Endothelial cell of umbilical vein (primary cell): Measurements from ENCODE around the gene ZMIZ1. TPM values are rescaled to one million over a fixed set of nuclear protein-coding genes. Genes with fewer than 3 reads are reported as not detected.
A peak's percentile ranks its signal among the peaks of the same experiment; 100 is the strongest.

Source experiments
- BruUV-seq: library from RNA; stranded (reverse); fragments of 400-500 nt; replicated peaks from 2 replicates; lab custom pipeline; 2021; lab: Mats Ljungman, UMichigan
- CTCF ChIA-PET: fragments of 300-600, 350-600 bp; sonication (Branson Sonifier 250); formaldehyde crosslinking; loops from one replicate; lab custom pipeline; 2021; ENCODE audit warnings: antibody characterized with exemption, inconsistent platforms; lab: Charles Lee
- POLR2A ChIA-PET: fragments of 300-600, 350-600 bp; sonication (Branson Sonifier 250); formaldehyde crosslinking; loops from one replicate; lab custom pipeline; 2021; ENCODE audit warnings: antibody characterized with exemption, inconsistent platforms; lab: Charles Lee
- DNase-seq: peaks from one replicate; pipeline ENCODE4 v3.0.0-alpha.2; 2011; ENCODE audit warnings: low read depth, low spot score
- FAIRE-seq: peaks from 2 replicates; lab custom pipeline; 2011; peaks lifted over from hg19 to GRCh38; lab: Jason Lieb, UNC
- H2AFZ ChIP-seq: 2 replicates; pipeline ENCODE4 v1.6.0; 2012; ENCODE audit warnings: low read depth, low read length, control low read depth, inconsistent platforms
- H3K27ac ChIP-seq: 2 replicates; pipeline ENCODE4 v1.5.1; 2011; ENCODE audit warnings: low read depth, mild to moderate bottlenecking, control low read depth, low read length, moderate library complexity; ENCODE audit not compliant: insufficient read depth
- H3K27me3 ChIP-seq, 2 experiments: 2 replicates each; pipeline versions ENCODE4 v1.6.0 to v1.6.1; 2011; ENCODE audit warnings: low read length in 2 of 2, mixed read lengths in 1 of 2; ENCODE audit not compliant: control insufficient read depth in 2 of 2, insufficient read depth in 2 of 2
- H3K36me3 ChIP-seq, 2 experiments: 2 replicates in 1 of 2; 3 replicates in 1 of 2; pipeline ENCODE4 v1.5.1; 2011; ENCODE audit warnings: low read length in 2 of 2, mild to moderate bottlenecking in 1 of 2, moderate library complexity in 1 of 2; ENCODE audit not compliant: control insufficient read depth in 2 of 2, insufficient read depth in 2 of 2; ENCODE audit errors: extremely low read depth in 1 of 2
- H3K4me1 ChIP-seq: 3 replicates; pipeline ENCODE4 v1.5.1; 2011; ENCODE audit warnings: mild to moderate bottlenecking, low read length; ENCODE audit not compliant: control insufficient read depth, insufficient read depth; ENCODE audit errors: extremely low read depth
- H3K4me2 ChIP-seq: 2 replicates; pipeline ENCODE4 v1.6.1; 2011; ENCODE audit warnings: low read length, control low read depth, mixed read lengths; ENCODE audit not compliant: insufficient read depth
- H3K4me3 ChIP-seq, 3 experiments: fragments of 200-600 bp in 1 of 3; sonication (generic), shearing (Covaris generic) in 1 of 3; replicated peaks in 1 of 3; 2 replicates each; pipeline ENCODE4 v1.5.1; 2011 to 2016; ENCODE audit warnings: control low read depth in 3 of 3, low read length in 3 of 3, mild to moderate bottlenecking in 2 of 3, inconsistent platforms in 1 of 3, low read depth in 1 of 3, moderate library complexity in 1 of 3; ENCODE audit not compliant: insufficient read depth in 1 of 3
- H3K79me2 ChIP-seq: 2 replicates; pipeline ENCODE4 v1.6.0; 2012; ENCODE audit warnings: low read length, inconsistent platforms; ENCODE audit not compliant: control insufficient read depth, insufficient read depth
- H3K9ac ChIP-seq: replicated peaks from 2 replicates; pipeline ENCODE3; 2011; ENCODE audit warnings: low read length, control low read depth; ENCODE audit not compliant: insufficient read depth; ENCODE audit errors: extremely low read depth
- H3K9me1 ChIP-seq: replicated peaks from 3 replicates; pipeline ENCODE4 v1.6.0; 2011; ENCODE audit warnings: mild to moderate bottlenecking, low read length; ENCODE audit not compliant: control insufficient read depth, insufficient read depth; ENCODE audit errors: extremely low read depth
- H3K9me3 ChIP-seq: replicated peaks from 2 replicates; pipeline ENCODE4 v1.5.1; 2012; ENCODE audit warnings: low read length, inconsistent platforms; ENCODE audit not compliant: control insufficient read depth, insufficient read depth
- H4K20me1 ChIP-seq: replicated peaks from 2 replicates; pipeline ENCODE3; 2011; ENCODE audit warnings: mild to moderate bottlenecking, low read length; ENCODE audit not compliant: control insufficient read depth, insufficient read depth; ENCODE audit errors: extremely low read depth
- CTCF ChIP-seq, 2 donors: IDR thresholded peaks; 1 replicate in 1 of 2; 2 replicates in 1 of 2; pipeline ENCODE4 v1.5.1; 2011; ENCODE audit warnings: low read length in 2 of 2, mild to moderate bottlenecking in 2 of 2, moderate library complexity in 2 of 2, control low read depth in 1 of 2, inconsistent platforms in 1 of 2, low read depth in 1 of 2; ENCODE audit not compliant: insufficient read depth in 1 of 2; ENCODE audit errors: extremely low read depth in 1 of 2
- EZH2 ChIP-seq: IDR thresholded peaks from 2 replicates; pipeline ENCODE4 v1.6.1; 2012; ENCODE audit warnings: borderline replicate concordance, low read depth, mild to moderate bottlenecking, moderate library complexity, low read length, inconsistent platforms; ENCODE audit not compliant: severe bottlenecking
- FOS ChIP-seq: IDR thresholded peaks from 2 replicates; pipeline ENCODE4 v1.6.1; 2011; ENCODE audit warnings: mild to moderate bottlenecking, low read length, moderate library complexity, borderline replicate concordance; ENCODE audit not compliant: insufficient read depth
- GATA2 ChIP-seq: IDR thresholded peaks from 2 replicates; pipeline ENCODE4 v1.7.0; 2011; ENCODE audit warnings: low read depth, mild to moderate bottlenecking, moderate library complexity, mixed read lengths, low read length; ENCODE audit not compliant: insufficient read length, insufficient read depth
- JUN ChIP-seq: IDR thresholded peaks from 2 replicates; pipeline ENCODE4 v1.6.1; 2011; ENCODE audit warnings: borderline replicate concordance, low read depth; ENCODE audit not compliant: insufficient read length, insufficient read depth
- MAX ChIP-seq: IDR thresholded peaks from 2 replicates; pipeline ENCODE4 v1.6.1; 2011; ENCODE audit not compliant: insufficient read depth, insufficient read length
- MYC ChIP-seq: IDR thresholded peaks from one replicate; pipeline ENCODE4 v1.6.1; 2011; ENCODE audit warnings: mild to moderate bottlenecking, low read depth, low read length
- POLR2A ChIP-seq: IDR thresholded peaks from 2 replicates; pipeline ENCODE4 v1.6.1; 2012; ENCODE audit warnings: low read depth, mild to moderate bottlenecking, control low read depth, low read length
- POLR2AphosphoS5 ChIP-seq: IDR thresholded peaks from 2 replicates; pipeline ENCODE4 v1.6.1; 2012; ENCODE audit warnings: low read depth, mild to moderate bottlenecking, control low read depth, low read length, moderate library complexity; ENCODE audit not compliant: insufficient read depth
- dilution Hi-C: fragments of 300-500 bp; cut with MboI; formaldehyde crosslinking; loops from one replicate; pipeline ENCODE4 v1.15.0; 2019; ENCODE audit warnings: low sequenced_read_pairs; ENCODE audit not compliant: extremely low pct_ligation_motif_present
- intact Hi-C: fragments of 100-400 bp; cut with micrococcal nuclease; formaldehyde crosslinking; loops from one replicate; pipeline ENCODE4 v1.10.0; 2022
- polyA plus RNA-seq, 4 experiments: library from polyadenylated mRNA; depleted of rRNA in 3 of 4; stranded (reverse) in 3 of 4; unstranded in 1 of 4; fragments of >200 nt; gene quantifications; 2 replicates each; pipeline versions ENCODE4 v1.2.1 to v1.2.3, GENCODE V29; 2011 to 2012; ENCODE audit warnings: missing spikeins in 1 of 4
- total RNA-seq: library from RNA; stranded (reverse); gene quantifications from 2 replicates; pipeline ENCODE4 v1.2.3, GENCODE V29; 2021

The ZMIZ1 gene
- total and polyA plus RNA-seq, 2 donors (not counting 3 experiments of a cell fraction or from before 2014, with no cell fraction given), result 12.5 to 46.7 TPM

- FAIRE-seq, result no peak
- CTCF ChIA-PET, result interaction anchor here (1.4 to 7.8 kb wide), 3 partner anchors 91 to 1021 kb away, joined by 5 to 85 read pairs (median 9); no protein-coding TSS in a partner anchor
- dilution Hi-C loops, result no loop called here
Measured at GRCh38 chr10:79068203-79068561, 584 bp upstream of the ZMIZ1 start.

GRCh38 chr10:79069325-79070080 is 737 bp downstream of the ZMIZ1 start:
- H3K36me3 ChIP-seq, result no peaks in the 10 kb centered on the region
- ChIA-PET POLR2A (no interaction called here), CTCF (interaction anchor here (0.6 to 7.8 kb wide), 5 partner anchors 120 to 1022 kb away, joined by 3 to 85 read pairs (median 3); no protein-coding TSS in a partner anchor)
- intact Hi-C loops, result loop anchor here (2.0 to 5.0 kb wide), 7 partner anchors 59 to 1022 kb away; no protein-coding TSS in a partner anchor
- H3K9me3 ChIP-seq, result no peaks in the 10 kb centered on the region
- H3K27me3 ChIP-seq, result no peaks in the 10 kb centered on the region
- no peaks in the 10 kb centered on the region for H3K9me1 ChIP-seq
- peaks cover 49% of the 10 kb centered on the region for H3K79me2 ChIP-seq
- H3K27ac ChIP-seq, result peak overlapping the region; percentile 69
- no peak overlapping the region for H2AFZ ChIP-seq
- no TSS peak for BruUV-seq
- TF ChIP-seq POLR2A (no peak), JUN (no peak), EZH2 (no peak), MAX (no peak), CTCF (IDR thresholded peaks at IDR 0.05; ENCODE audit: extremely low read depth in 1 of 2, insufficient read depth in 1 of 2, low read depth in 1 of 2, low read length in 2 of 2) (no peak), FOS (no peak), MYC (no peak), GATA2 (no peak), POLR2AphosphoS5 (no peak)
- dilution Hi-C loops, result no loop called here
- H3K9ac ChIP-seq, result peak overlapping the region; percentile 62
- peak overlapping the region; percentile 60 for H3K4me2 ChIP-seq
- peaks cover 32% of the 10 kb centered on the region for H3K4me1 ChIP-seq
- DNase-seq, result peak; percentile 63
- H4K20me1 ChIP-seq, result no peaks in the 10 kb centered on the region
- peak overlapping the region; percentile 58 to 81 (median 73) for H3K4me3 ChIP-seq
- no peak for FAIRE-seq

More at GRCh38 chr10:79068203-79068561, 584 bp upstream of the ZMIZ1 start:
- H3K9me1 ChIP-seq, result no peaks in the 10 kb centered on the region
- H3K4me2 ChIP-seq, result peak overlapping the region; percentile 42
- no peaks in the 10 kb centered on the region for H4K20me1 ChIP-seq
- H3K27ac ChIP-seq, result no peak overlapping the region
- no peaks in the 10 kb centered on the region for H3K36me3 ChIP-seq
- peak overlapping the region; percentile 51 for H2AFZ ChIP-seq
- POLR2A ChIA-PET, result interaction anchor here (0.7 kb wide), 2 partner anchors 70 to 1015 kb away, joined by 3 to 8 read pairs; no protein-coding TSS in a partner anchor
- intact Hi-C loops, result loop anchor here (1.0 to 5.0 kb wide), 12 partner anchors 61 to 1021 kb away; no protein-coding TSS in a partner anchor
- peak overlapping the region in 2 of 3 experiments; percentile 20 to 29 for H3K4me3 ChIP-seq
- no peaks in the 10 kb centered on the region for H3K9me3 ChIP-seq
- H3K4me1 ChIP-seq, result peaks cover 24% of the 10 kb centered on the region
- H3K9ac ChIP-seq, result no peak overlapping the region
- H3K27me3 ChIP-seq, result no peaks in the 10 kb centered on the region
- TF ChIP-seq EZH2 (no peak), POLR2A (no peak)
- H3K79me2 ChIP-seq, result peaks cover 36% of the 10 kb centered on the region
- peak; percentile 32 for DNase-seq
- BruUV-seq, result no TSS peak
